D721Med (cell line): ENCODE results near the gene RERE.

ENCODE experiments used
- DNase-seq: peaks from one replicate; pipeline ENCODE4 v3.0.0; 2011; ENCODE audit warnings: low spot score; ENCODE audit not compliant: insufficient read length
- FAIRE-seq: peaks from 2 replicates; lab custom pipeline; 2011; peaks lifted over from hg19 to GRCh38; lab: Jason Lieb, UNC
- TF ChIP-seq, protein P1 (sequence below): IDR thresholded peaks from 2 replicates; pipeline ENCODE4 v1.5.1; 2012; ENCODE audit warnings: mild to moderate bottlenecking, control low read depth; ENCODE audit not compliant: insufficient read depth; ENCODE audit errors: missing control alignments

The RERE gene

DNA sequence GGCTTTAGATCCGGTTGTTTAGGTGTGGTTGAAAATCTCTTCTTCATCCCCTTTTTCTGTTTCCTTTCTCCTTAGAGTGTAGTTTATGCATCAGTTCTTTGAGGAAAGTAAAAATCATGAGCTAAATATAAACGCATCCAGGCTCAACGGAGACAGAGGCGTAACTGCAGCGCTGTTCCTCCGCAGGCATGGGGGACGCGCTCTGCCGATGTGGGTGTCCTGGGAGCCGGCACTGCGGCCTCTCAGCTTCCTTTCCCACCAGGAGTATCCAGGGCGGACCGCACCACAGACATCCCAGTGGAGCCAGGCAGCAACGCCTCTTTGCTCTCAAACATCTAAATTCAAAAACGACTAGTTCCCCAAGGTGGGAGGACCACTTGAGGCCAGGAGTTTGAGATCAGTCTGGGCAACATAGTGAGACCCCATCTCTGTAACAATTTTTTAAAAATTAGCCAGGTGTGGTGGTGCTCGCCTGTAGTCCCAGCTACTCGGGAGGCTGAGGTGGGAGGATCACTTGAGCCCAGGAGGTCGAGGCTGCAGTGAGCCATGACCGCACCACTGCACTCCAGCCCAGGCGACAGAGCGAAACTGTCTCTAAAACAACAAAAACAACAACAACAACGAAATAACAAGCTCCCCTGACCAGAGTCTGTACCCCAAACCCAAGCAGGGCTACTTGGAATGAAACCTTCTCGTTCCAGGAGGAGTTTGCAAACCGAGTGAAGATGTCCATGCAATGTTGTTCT is 483.2 kb downstream of the RERE start:
- DNase-seq (no peak), FAIRE-seq (no peak)
- TF ChIP-seq, protein P1, sequence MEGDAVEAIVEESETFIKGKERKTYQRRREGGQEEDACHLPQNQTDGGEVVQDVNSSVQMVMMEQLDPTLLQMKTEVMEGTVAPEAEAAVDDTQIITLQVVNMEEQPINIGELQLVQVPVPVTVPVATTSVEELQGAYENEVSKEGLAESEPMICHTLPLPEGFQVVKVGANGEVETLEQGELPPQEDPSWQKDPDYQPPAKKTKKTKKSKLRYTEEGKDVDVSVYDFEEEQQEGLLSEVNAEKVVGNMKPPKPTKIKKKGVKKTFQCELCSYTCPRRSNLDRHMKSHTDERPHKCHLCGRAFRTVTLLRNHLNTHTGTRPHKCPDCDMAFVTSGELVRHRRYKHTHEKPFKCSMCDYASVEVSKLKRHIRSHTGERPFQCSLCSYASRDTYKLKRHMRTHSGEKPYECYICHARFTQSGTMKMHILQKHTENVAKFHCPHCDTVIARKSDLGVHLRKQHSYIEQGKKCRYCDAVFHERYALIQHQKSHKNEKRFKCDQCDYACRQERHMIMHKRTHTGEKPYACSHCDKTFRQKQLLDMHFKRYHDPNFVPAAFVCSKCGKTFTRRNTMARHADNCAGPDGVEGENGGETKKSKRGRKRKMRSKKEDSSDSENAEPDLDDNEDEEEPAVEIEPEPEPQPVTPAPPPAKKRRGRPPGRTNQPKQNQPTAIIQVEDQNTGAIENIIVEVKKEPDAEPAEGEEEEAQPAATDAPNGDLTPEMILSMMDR = no peak

DNA sequence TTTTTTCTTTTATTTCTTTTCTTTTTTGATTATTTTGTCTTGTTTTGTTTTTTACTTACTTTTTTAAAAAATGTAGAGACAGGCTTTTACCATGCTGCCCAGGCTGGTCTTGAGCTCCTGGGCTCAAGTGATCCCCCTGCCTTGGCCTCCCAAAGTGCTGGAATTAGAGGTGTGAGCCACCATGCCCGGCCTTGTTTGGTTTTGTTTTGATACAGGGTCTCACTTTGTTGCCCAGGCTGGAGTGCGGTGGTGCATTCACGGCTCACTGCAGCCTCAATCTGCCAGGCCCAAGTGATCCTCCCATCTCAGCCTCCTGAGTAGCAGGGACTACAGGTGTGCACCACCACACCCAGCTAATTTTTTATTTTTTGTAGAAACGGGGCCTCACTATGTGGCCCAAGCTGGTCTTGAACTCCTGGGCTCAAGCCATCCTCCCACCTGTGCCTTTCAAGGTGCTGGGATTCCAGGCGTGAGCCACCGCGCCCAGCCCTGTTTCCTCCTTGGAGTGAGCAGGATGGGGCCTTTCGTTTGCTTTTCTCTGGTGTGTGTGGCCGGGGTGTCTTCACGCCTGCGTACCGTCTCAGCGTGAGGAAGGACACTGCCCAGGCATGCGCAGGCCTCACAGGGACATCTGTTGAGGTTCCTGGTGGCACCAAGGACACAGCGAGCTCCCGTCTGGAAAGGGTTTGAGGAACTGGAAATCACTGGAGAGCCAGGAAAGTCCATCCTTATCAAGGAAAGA is 484.0 kb downstream of the RERE start:
- no peak for FAIRE-seq

DNA sequence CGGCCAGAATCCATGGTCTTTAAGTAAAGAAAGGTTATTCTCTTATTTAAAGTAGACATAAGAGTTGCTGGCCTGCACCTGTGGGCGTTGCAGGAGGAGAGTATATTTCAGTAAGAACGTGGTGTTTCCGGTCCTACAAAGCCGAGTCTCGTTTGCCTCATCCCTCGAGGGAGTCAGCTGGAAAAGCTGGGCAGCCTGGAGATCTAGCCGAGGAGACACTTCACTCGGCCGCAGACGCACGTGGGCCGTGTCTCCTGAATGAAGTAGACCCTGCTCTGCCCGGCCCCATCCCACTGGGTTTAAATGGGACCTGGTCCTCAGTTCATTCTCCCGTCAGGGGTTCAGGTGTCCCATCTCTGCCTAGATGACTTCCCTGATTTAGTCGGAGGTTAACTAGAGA is 484.6 kb downstream of the RERE start:
- DNase-seq = no peak
- no peak for FAIRE-seq
- TF ChIP-seq, protein P1 = no peak

More for the DNA sequence above, 484.0 kb downstream of the RERE start:
- TF ChIP-seq, protein P1 = no peak
- DNase-seq = no peak

DNA sequence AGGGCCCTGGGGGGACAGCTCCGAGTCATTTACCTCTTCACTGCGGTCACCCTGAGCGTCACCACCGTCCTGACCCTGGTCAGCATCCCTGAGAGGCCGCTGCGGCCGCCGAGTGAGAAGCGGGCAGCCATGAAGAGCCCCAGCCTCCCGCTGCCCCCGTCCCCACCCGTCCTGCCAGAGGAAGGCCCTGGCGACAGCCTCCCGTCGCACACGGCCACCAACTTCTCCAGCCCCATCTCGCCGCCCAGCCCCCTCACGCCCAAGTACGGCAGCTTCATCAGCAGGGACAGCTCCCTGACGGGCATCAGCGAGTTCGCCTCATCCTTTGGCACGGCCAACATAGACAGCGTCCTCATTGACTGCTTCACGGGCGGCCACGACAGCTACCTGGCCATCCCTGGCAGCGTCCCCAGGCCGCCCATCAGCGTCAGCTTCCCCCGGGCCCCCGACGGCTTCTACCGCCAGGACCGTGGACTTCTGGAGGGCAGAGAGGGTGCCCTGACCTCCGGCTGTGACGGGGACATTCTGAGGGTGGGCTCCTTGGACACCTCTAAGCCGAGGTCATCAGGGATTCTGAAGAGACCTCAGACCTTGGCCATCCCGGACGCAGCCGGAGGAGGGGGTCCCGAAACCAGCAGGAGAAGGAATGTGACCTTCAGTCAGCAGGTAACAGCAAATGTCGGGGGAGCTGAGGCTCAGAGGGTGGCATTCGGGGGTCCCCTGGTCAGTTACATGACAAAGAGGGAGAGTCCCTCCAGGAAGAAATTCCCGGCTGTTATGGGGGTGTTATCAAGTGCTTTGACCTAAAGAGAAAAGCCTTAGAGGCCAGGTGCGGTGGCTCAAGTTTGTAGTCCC is 486.9 kb downstream of the RERE start:
- FAIRE-seq = no peak
- TF ChIP-seq, protein P1 = no peak
- no peak for DNase-seq

DNA sequence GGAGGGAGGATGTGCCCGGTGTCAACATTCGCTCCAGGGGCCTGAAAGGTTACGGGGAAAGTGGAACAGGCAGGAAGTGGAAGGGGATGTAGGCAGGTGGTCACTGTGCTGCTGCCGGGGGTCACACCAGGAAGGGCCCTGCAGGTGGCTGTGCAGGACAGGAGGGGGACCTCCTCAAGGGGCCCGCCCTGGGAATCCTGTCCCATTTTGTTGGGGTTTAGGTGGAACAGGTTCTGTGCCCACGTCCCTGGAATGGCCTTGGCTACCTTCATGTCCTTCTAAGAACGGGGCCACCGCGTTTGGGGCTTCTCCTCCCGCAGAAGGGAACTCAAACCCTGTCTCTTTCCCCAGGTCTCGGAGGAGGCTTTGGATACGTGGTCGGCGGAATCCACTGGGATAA is 487.6 kb downstream of the RERE start:
- DNase-seq (no peak), FAIRE-seq (no peak)
- TF ChIP-seq, protein P1 = no peak

DNA sequence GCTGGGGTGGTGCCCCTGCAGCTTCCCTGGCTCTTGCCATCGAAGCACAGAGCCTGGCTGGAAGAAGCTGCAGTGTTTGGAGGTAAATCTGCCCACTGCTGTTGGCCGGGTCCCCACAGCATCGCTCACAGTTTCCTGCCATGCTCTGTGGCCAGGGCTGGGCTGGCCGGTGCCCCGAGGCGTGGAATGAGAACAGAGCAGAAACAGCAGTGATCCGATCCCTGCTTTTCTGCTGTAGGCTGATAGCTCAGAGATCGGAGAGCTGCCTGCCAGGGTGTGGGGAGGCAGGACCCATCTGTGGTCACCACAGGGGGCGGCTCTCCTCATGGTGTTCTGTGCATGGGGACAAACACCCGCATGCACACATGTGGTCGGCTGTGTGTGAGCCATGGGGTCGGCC is 488.0 kb downstream of the RERE start:
- FAIRE-seq (no peak), DNase-seq (no peak)
- TF ChIP-seq, protein P1 = no peak
